DMS153 (cell line): ENCODE measurements around the gene TBR1.

Source experiments
- DNase-seq: peaks from one replicate; lab custom pipeline; 2025; lab: John Stamatoyannopoulos, UW

The TBR1 gene

DNA sequence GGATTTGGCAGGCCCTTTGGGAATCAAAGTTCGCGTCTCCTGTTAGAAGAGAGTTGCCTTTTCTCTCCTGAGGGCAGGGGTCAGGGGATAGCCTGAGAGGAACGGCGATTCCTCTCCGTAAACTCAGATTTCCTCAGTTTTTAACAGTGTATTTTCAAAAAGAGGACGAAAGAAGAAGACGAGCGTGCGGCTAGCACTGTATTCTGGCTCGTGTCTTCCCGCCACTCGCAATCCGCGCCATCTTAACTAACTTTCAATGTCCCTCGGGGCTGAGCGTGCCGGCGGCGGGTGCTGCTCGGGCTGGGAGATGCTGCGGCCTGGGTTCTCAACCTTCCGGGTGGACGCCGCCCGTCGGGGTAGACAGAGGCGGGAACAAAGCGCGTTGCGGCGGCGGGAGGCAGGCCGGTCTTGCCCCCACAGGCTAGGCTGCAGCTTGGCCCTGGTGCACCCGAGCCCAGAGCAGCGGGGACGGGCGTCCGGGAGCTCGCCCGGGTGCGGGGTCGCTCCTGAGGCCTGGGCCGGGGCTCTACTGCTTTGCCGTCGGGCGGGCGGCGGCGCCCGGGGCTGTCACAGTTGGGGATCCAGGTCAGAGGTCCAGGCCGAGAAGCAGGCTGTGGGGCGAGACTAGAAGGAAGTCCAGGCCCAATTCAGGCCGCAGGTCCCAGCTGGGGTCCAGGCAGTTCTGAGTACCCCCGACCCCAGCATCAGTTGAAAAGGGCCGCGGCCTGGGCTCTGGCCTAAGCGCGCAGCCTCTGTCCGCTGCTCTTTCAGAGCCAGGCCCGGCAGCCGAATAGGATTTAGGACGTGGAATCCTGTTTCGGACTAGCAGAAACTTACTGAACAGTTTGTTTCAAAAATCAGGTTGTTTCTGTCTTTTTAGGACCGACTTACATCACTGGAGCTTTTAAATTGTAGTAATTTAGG is 11.8 kb downstream of the TBR1 start:
- DNase-seq, result no peak

DNA sequence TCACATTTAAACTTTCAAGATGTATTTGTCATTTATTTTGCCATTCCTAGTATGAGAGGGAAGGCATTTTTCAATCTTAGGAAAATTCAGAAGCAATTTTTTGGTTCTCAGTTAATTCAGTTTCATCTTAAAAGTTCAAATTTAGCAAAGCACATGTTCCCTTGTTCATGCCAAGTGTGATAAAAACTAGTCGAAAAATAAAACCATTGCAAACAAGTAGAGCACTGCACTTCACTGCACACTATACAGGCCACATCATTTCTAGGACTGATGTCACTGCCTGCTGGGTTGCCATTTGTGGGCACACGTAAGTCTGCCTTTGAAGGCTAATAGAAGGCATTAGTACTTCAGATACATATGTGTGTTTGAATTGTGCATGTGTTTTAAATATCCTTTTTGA is 14.3 kb downstream of the TBR1 start:
- DNase-seq, result no peak

DNA sequence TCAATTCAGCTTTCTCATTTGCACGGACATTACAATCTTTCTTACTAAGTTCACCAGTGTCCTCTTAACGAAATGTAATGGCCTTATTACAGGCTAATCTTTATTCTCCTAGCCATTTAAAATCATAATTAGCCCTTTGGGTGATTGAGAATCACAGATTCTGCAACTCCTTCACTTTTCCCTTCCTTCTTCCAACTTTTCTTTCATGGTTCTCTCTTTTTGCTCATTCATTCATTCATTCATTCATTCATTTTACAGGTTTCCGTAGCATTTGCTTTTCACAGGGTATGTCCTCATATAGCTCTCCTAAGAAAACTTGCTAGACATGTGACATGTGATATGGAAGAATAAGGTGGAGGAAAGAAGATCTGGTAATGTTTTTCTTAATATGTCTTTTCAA is 16.0 kb downstream of the TBR1 start:
- no peak for DNase-seq

DNA sequence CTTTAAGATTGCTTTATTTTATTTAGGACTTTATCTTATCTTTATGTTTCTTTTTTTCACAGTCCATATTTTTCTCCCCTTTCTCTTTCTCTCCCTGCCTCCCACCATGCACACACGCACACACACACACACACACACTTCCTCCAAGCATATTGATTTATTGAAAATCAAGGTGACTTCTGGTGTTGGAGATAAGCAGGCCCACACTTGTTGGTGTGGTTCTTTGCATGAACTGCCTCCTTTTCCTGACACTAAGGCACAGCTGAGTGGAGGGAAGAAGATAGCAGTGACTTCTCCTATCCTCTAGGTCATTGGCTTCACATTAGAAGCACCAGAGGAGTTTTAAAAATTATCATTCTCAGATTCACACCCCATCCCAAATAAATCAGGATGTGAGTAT is 18.0 kb downstream of the TBR1 start:
- no peak for DNase-seq

DNA sequence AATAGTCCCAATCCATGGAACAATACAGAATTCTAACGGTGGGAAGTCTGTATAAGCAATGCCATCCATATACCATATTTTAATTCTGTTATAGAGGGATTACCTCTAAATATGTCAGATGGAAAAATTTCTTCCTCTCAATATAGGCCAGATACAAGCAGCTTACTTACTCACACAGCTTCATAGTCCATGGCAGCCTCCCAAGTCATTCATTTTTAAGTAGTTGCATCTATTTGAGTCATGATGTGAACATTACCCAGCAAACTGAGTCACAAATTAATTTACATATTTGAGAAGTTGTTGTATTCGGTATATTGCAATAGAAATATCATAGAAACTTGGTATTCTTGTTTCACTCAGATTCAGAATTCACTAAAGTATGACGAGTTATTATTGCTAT is 20.3 kb downstream of the TBR1 start:
- no peak for DNase-seq

DNA sequence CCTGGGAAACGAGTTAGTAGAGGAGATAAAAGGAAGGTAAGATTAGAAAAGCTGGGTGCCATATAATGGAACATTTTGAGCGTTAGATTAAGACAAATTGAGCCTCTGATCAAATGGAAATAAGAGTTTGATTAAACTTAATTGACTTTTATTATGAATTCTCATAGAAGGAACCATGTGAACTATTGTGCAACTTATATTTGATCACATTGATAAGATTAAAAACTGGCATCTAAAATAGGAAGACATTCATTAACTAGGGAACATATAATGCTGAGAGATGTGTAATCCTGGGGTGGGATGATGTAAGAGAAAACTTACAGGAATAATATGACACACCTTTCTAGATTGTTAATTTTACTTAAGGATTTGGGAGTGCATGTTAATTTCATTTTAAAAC is 22.5 kb downstream of the TBR1 start:
- no peak for DNase-seq

DNA sequence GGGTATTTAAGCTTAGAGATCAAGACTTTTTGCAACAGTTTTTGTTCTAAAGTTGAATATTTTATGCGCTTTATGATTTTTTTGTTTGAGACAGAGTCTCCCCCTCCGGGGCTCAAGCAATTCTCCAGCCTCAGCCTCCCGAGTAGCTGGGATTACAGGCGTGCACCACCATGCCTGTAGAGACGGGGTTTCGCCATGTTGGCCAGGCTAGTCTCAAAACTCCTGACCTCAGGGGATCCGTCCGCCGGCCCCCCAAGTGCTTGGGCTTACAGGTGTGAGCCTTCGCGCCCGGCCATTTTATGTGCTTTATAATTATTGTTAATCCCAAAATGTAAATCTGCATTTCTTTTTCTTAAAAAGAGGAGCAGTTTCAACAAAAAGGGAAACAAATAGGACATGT is 29.0 kb downstream of the TBR1 start:
- no peak for DNase-seq

DNA sequence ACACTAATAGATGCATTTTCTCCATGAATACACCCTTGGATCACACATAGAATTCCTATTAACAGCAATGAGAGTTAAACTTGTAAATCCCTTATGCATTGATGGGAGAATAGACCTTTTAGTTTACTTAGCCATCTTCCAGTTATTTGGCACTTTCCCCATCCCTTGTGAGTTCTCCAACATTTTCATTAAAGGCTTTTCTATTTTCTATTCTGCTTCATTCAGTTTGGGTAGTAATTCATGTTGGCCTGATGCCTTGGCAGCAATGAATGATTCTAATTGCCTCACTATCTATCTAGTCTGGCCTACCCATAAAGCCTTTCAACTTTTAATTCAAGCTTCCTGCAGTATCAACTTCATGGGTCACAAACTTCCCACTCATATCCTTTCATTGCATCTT is 32.3 kb downstream of the TBR1 start:
- DNase-seq, result no peak

DNA sequence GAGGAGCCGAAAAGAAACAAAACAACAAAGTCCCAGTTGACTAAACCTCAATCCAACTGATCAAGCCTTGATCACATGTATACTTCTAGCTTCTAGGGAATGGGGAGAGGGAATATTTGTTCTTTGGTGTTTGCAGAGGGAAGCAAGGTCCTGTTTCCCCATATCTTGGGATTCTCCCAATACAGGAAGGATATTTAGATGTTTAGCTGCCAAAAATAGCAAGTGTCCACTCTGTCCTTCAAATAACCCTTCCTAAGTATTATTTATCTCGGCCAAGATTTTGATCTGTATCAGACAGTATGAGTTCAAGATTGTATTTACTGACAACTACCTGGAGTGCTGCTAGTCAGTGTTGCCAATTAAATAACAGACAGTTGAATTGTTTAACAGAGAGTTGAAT is 55.5 kb downstream of the TBR1 start:
- no peak for DNase-seq

DNA sequence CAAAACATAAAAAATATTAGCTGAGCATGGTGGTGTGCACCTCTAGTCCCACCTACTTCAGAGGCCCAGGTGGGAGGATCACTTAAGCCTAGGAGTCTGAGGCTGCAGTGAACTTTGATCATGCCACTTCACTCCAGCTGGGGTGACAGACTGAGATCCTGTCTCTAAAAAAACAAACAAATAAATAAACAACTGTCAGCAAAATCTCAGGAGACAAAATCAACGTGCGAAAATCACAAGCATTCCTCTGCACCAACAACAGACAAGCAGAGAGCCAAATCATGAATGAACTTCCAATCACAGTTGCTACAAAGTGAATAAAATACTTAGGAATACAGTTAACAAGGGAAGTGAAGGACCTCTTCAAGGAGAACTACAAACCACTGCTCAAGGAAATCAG is 58.8 kb downstream of the TBR1 start:
- no peak for DNase-seq
